GM23248 (cell line): Measurements from ENCODE around the gene NPM1.

Source experiments
- EZH2 ChIP-seq: fragments of 200-600 bp; sonication (generic); IDR thresholded peaks from 2 replicates; pipeline ENCODE4 v1.6.1; 2018; ENCODE audit warnings: antibody characterized with exemption, mild to moderate bottlenecking; ENCODE audit not compliant: insufficient read depth, poor library complexity, severe bottlenecking
- EZH2phosphoT487 ChIP-seq: fragments of 200-600 bp; sonication (generic); IDR thresholded peaks from 2 replicates; pipeline ENCODE4 v1.6.1; 2018; ENCODE audit warnings: antibody characterized with exemption, moderate library complexity, mild to moderate bottlenecking, low read depth; ENCODE audit not compliant: insufficient read depth

DNA sequence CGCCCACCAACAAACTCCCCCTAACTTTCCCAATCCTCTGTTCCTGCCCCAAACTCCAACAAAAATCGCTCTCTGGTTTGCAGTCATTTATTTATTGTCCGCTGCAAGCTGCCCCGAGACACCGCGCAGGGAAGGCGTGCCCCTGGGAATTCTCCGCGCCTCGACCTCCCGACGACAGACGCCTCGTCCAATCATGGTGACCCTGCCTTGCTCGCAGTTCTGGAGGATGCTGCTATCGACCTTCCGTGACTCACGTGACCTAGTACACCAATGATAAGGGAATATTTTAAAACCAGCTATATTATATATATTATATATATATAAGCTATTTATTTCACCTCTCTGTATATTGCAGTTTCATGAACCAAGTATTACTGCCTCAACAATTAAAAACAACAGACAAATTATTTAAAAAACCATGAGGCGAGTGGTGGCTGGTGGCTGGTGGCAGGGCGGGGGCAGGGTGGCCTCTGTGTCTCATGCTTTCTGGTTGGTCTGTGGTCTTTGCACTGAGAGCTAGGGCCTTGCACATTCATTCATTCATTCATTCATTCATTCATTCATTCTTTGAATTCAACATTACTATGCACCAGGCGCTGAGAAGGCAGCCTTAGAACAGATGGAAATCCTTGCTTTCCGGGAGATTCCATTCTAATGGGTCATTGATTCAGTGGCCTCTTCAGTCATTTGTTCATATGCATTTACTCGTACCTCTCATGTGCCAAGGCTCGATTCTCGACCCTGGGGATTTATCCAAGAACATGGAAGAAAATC is 69.7 kb downstream of the NPM1 start:
- no peak for TF ChIP-seq EZH2phosphoT487
- TF ChIP-seq EZH2: no peak
